Measurements from ENCODE around the gene MRPL18.
"Not testable (repeated sequence)": the region's sequence is repeated elsewhere in the genome, so short reads cannot be mapped to it uniquely, and the experiment has no call there.

Gene MRPL18

GRCh38 chr6:159815410-159815809 lies 25.1 kb downstream of the MRPL18 start:
- DNase-seq: no peak

GRCh38 chr6:159816775-159817174 lies 26.5 kb downstream of the MRPL18 start:
- not testable (repeated sequence) for DNase-seq

- no peak for DNase-seq
These were observed 27.9 kb downstream of the MRPL18 start for GRCh38 chr6:159817951-159818739.

- DNase-seq: no peak
These were observed 28.8 kb downstream of the MRPL18 start for GRCh38 chr6:159819098-159819497.

GRCh38 chr6:159819932-159820640 lies 29.8 kb downstream of the MRPL18 start:
- no peak for DNase-seq

GRCh38 chr6:159821122-159821521 lies 30.9 kb downstream of the MRPL18 start:
- DNase-seq: no peak

- no peak for DNase-seq
These were observed 31.5 kb downstream of the MRPL18 start for GRCh38 chr6:159821726-159822125.

- DNase-seq: no peak
These were observed 33.7 kb downstream of the MRPL18 start for GRCh38 chr6:159823953-159824352.

GRCh38 chr6:159824690-159825089 lies 34.4 kb downstream of the MRPL18 start:
- not testable (repeated sequence) for DNase-seq

- DNase-seq: no peak
These were observed 35.7 kb downstream of the MRPL18 start for GRCh38 chr6:159826004-159826403.

- DNase-seq: no peak
These were observed 36.8 kb downstream of the MRPL18 start for GRCh38 chr6:159826968-159827647.

- DNase-seq: no peak
These were observed 37.8 kb downstream of the MRPL18 start for GRCh38 chr6:159828074-159828473.

- DNase-seq: no peak
These were observed 39.3 kb downstream of the MRPL18 start for GRCh38 chr6:159829526-159829925.

- no peak for DNase-seq
These were observed 40.5 kb downstream of the MRPL18 start for GRCh38 chr6:159830501-159831372.

- DNase-seq: no peak
These were observed 41.1 kb downstream of the MRPL18 start for GRCh38 chr6:159831373-159831679.

GRCh38 chr6:159832946-159833345 lies 42.7 kb downstream of the MRPL18 start:
- DNase-seq: no peak

- DNase-seq: no peak
These were observed 43.3 kb downstream of the MRPL18 start for GRCh38 chr6:159833556-159833955.

- no peak for DNase-seq
These were observed 43.8 kb downstream of the MRPL18 start for GRCh38 chr6:159833997-159834603.

- no peak for DNase-seq
These were observed 46.6 kb downstream of the MRPL18 start for GRCh38 chr6:159836718-159837490.

- no peak for DNase-seq
These were observed 47.2 kb downstream of the MRPL18 start for GRCh38 chr6:159837511-159837910.
